Stimulated activated CD8-positive, alpha-beta memory T cell treated with anti-CD3 and anti-CD28 coated beads, Interleukin-7, amount 100 ng/mL, for 24 hours (primary cell): ENCODE measurements around the gene PTRH1.

ENCODE experiments used
- DNase-seq: peaks from one replicate; pipeline ENCODE4 v3.0.0-alpha.2; 2020; ENCODE audit warnings: low read depth

Gene PTRH1

DNA sequence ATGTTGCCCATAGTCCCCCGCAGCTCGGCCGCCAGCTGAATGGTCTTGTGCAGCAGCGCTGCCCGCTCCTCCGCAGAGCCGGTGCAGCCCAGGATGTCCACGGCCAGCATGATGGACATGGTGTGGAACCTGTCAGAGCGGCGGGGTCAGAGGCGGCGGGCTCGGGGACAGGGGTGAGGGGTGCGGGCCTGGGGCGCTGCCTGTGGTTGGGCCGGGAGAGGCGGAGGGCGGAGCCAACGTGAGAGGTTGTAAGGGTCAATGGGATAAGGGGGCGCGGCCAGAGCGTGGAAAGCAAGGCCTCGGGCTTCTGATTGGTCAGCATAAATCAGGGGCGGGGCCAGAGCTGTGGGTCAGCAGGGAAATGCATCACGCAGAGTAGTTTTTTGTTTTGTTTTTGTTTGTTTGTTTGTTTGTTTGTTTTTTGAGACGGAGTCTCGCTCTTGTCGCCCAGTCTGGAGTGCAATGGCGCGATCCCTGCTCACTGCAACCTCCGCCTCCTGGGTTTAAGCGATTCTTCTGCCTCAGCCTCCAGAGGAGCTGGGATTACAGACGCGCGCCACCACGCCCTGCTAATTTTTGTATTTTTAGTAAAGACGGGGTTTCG lies 26.5 kb upstream of the PTRH1 start:
- no peak for DNase-seq

DNA sequence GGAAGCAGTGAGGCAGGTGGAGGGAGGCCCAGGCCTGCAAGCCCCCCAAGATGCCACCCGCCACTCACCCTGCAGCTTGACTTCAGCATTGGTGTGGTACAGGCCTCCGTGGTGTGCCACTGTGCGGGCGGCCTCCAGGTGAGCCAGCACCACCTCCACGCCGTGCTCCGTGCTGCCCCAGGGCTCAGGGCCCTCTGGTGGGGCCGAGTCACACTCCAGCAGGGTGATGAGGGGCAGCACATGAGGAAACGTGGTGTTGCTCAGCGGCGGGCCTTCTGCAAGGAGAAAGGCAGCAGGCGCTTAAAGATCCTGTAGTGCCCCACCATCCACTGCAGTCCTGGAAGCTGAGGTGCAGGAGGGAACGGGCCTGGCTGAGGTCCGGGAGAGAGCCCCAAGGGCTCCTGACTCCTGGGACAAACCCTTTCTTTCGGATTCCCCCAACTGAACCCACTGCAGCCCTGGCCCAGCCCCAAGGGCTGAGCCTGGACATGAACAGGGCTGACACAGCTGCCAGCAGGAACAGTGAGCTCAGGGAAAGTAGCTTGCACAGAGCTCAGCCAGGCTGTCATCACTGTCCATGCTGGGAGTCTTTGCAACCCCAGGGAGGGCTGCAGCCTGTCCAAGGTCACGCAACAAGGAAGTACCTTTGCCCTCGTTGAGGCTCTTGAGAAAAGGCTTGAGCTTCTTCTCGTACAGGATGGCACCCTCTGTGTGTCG lies 24.3 kb upstream of the PTRH1 start:
- no peak for DNase-seq

DNA sequence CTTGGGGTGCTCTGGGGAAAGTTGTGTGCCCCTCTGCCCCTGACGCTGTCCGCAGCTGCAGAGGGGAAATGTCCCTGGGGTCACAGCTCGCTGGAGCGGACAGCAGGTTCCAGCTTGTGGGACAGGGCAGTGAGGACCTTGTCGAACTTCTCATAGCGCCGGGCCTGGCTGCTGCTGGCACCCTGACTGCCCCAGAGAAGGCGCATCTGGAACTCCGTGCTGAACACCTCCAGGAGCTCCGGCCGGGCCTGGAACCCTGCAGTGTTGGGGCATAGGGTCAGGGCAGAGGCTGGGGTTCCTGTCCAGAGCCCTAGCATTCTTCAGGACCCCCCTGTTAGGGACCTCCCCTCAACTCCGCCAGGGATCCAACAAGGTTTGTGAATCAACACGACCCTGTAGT lies 23.2 kb upstream of the PTRH1 start:
- DNase-seq = no peak

DNA sequence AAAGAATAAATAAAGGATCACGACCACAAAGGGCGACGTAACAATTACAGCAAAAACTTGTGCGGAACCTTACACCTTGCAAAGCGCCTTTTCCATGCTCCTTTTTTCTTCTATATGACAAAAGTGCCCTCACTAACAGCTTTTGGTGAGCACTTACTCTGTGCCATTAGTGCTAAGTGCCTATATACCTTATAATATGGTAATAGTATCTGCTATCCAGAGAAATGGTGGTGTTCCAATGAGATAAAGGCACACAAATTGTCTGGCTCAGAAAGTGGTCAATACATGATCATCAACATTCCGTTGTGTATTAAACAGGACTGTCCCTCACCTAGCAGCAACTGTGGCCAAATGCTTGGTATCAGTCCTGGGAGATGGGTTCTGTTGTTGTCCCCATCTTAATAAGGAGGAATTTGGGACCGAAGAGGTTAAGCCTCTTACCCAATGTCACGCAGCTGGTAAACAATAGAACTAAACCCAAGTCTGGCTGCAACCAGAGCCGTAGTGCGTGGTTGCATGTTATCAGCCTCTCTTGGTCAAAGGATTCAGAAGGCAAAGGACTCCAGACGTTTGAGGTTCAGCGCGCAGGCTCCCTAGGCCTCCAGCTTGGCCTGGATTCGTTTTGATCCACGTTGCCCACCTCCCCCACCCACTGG lies 20.2 kb upstream of the PTRH1 start:
- no peak for DNase-seq

DNA sequence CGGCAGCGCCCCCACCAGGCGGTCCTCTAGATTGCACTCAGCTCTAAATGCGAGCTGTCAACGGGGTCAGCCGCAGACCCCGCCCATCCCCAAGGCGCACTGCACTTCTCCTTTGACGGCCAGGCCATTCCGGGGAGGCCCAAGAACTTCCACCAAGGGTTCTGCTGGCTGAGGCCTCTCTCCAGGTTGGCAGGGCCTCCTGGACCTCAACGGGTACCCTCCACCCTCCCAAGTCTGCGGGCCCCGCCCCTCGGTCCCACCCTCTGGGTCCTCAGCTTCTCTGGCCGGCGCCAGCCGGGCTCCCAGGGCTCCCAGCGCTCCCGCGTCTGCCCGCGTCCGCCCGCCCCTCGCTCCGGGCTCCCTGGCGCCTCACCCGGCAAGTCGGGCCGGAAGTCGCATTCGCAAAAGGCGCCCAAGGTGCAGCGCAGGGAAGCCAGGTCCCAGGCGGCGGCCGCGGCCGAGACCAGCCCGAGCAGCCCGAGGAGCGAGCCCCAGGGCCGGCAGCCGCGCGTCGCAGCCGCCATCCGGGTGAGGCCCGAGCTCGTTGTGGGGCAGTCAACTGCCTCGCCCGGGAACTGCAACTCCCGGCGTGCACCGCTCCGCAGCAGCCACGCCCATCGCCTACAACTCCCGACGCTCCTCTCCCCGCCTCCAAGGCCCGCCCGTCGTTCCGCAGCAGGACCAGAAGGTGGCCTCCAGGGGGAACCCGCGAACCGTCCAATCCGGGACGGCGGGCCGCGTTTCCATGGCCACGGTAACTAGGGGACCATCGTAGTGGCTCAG lies 19.5 kb upstream of the PTRH1 start, which contains the start of gene TOR2A:
TOR2A (minus strand) TSS at position 548 of the 783 bp plus-strand sequence; CDS start at position 524, 24 bp downstream.
- peak; percentile 96 for DNase-seq

DNA sequence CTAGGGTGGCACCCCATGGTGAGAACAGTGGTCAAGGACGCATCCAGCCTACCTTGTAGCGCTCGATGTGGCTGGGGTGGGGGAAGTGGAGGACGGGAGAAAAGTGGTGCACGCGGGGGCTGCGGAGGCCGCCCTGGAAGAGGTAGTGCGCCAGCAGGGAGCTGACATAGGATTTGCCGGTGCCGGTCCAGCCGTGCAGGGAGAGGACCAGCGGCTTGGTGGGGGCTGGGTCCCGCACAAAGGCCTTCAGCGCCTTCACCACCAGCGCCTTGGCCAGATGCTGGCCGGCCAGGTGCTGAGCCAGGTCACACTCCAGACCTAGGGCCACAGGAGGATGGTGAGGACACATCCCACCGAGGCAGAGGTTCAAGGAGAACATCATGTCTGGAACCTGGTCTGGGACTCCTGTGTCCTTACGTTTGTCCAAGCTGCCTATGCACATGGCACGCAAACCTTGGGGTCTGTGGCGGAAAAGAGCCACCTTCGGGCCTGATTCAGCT lies 18.8 kb upstream of the PTRH1 start:
- DNase-seq = no peak

DNA sequence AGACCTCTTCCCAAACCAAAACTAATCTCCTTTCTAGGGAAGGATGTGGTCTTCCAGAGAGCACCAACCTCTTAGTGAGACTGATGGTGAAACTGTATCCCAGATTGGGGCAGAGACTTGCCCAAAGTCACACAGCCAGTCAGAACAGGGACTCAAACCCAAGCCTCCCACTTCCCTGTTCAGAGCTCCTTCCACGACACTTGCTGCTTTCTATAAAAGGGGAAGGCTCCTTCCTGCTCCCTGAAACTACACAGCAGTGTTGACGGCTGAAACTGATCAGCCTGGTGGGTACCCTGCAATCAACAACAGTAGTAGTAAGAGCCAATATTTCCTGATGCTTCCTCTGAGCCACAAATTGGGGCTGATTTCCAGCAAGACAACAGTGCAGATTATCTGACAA lies 18.2 kb upstream of the PTRH1 start:
- no peak for DNase-seq

DNA sequence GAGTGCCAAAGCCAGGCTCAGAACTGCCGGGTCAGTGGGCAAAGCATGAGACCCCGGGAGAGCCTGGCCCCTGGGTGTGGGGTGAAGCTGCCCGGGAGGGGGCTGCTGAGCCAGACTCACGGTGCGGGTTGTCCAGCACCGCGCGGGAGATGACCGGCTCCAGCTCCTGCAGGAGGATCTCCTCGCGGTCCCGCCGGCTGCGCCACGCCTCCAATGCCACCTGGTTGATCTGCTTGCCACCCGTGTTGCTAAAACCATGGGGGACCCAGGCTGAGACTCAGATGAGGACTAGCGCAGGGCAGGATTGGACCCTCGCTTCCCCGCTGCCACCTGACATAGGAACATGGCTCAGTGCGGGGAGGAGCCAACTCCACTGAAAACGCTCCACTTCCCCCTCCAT lies 17.0 kb upstream of the PTRH1 start:
- no peak for DNase-seq

DNA sequence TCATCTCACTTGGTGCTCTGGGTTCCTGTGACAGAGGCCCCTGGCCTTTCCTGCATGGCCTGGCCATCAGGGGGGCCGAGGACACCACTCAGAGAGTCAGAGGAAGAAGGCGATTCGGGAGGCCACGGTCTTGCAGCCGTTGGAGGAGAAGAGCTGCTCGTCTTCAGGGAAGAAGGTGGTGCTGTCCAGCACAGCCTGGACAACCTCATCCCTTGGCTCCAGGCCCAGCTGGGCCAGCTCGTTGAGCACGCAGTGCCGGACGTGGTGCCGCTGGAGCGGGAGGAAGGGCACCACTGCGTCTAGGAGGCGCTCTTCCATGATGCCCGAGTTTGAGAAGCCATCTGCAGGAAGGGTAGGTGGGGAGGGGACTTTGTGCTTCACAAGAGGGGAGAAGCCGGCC lies 16.5 kb upstream of the PTRH1 start:
- no peak for DNase-seq

DNA sequence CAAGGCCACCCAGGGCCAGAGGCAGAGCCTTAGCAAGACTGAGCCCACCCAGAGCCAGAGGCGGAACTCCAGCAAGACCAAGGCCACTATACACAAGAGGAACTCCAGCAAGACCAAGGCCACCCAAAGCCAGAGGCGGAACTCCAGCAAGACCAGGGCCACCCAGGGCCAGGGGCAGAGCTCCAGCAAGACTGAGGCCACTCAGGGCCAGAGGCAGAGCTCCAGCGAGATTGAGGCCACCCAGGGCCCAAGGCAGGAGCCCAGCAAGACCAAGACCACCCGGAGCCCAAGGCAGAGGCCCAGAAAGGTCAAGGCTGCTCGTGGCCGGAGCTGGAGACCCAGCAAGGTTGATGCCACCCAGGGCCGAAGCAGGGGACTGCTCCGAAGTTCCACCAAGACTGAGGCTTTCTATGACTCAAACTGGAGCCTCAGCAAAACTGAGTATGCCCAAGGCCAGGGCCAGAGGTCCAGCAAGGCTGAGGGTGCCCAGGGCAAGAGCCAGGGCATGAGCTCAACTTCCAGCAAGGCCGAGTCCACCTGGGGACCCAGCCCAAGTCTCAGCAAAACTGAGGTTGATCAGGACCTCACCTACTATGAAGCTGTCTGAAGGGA lies 15.4 kb upstream of the PTRH1 start:
- no peak for DNase-seq

DNA sequence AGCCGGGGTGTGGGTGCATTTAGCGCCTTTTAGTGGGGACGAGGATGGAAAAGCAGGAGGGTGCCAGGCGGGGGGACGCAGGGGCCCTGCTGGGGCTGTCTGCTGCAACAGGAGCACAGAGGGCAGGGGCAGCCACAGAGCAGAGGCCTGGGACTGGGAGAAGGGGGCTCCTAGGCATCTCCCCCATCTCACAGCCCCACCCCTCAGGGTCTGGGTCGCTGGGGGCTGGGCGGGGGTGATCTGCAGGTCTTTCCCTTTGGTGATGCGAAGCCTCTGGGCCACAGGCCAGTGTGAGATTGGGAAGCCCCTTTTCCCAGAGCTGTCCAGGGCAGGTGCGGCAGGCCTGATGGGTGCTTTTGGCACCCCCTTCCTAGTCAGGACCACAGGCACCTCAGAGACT lies 14.8 kb upstream of the PTRH1 start:
- DNase-seq = no peak

DNA sequence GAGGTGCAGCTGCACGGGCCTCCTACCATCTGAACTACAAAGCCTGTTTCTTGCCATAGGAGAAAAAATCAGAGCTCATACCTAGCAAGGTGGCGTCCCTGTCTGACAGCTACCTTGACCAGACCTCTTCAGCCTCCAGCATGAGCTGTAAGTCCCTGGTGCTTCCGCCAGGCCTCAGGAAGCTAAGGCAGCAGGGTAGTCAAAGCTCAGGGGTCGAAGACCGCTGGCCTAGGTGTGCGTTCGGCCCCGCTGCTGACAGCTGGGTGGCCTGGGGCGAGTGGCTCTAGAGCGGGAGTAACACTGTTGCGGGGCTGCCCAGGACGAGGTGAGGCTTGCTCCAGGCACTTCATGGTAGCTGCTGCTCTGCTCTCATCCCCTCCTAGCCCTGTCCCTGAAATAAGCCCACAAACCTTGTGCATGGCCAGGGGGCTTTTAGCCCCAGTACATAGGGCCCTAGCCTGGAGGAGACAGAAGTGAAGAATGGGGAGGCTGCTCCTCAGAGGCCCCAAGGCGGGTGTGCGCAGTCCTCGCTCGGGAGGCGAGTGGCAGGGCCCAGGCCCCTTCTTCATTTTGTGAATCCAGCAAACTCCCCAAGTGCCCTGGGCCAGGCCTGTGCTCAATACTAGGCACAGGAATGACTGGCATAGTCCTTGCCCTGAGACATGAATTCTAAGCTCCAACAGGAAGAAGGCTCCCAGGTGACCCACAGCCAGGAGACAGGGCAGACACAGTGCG lies 14.2 kb upstream of the PTRH1 start:
- no peak for DNase-seq

DNA sequence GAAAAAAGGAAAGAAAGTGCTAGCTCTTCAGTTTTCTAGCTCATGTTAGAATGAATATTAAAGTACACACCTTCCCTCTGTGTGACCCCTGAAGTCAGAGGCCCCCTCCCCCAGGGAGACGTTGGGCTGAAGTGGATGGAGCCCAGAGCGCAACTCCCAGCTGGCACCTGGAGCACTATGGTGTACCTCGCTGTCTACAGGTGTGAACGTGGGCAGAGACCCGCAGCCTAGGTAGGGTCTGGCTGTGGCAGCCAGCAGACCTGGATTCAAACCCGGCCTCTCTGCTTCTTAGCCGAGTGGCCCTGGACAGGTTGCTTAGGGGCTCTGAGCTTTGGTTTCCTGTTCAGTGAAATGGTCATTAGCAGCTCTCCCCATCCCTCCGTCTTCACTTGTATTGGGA lies 13.3 kb upstream of the PTRH1 start:
- DNase-seq = no peak

DNA sequence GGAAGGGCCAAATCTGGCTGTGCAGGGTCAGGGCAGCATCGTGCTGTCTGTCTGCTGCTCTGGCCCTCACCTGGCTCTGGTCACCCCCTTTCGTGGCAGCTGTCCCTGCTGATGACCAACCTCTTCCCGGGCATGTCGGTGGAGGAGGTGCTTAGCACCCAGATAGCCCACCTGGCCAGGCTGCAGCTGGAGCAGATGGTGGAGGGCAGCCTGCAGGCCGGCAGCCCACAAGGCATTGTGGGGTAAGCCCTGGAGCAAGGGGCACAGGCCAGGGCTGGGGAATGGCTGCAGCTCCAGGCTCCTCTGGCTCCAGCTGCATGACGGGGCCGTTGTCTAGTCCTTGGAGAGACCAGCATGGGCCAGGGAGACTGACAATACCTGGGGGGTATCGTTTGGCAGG lies 11.4 kb upstream of the PTRH1 start:
- no peak for DNase-seq

DNA sequence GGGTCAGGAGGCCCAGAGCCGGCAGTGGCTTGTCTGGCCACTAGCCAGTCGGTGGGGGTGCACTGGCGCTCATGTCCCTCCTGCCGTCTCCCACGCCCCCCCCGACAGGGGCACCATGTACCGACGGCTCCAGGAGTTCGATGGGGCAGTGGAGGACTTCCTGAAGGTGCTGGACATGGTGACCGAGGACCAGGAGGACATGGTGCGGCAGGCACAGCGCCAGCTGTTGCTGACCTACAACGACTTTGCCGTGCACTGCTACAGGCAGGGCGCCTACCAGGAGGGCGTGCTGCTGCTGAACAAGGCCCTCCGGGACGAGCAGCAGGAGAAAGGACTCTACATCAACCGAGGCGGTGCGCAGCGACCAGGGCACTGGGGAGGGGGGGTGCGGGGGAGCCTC lies 8.5 kb upstream of the PTRH1 start:
- no peak for DNase-seq

DNA sequence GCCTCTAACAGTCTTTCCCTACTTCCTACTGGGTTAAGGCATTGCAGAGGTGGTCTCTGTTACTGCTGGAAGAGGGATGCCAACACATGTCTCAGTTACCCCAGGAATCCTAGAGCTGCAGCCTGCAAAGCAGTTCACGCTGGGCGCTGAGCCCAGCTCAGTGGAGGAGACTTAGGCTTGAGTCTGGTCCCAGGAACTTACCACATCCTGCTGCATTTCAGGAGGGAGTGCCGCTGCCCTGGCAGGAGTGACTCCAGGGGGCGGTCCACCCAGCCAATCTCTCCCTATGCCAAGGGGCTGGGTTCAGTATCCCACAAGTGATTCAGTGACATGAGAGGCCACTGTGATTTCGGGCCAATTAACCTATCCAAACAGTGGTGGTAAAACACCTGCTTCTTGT lies 8.0 kb upstream of the PTRH1 start:
- no peak for DNase-seq

DNA sequence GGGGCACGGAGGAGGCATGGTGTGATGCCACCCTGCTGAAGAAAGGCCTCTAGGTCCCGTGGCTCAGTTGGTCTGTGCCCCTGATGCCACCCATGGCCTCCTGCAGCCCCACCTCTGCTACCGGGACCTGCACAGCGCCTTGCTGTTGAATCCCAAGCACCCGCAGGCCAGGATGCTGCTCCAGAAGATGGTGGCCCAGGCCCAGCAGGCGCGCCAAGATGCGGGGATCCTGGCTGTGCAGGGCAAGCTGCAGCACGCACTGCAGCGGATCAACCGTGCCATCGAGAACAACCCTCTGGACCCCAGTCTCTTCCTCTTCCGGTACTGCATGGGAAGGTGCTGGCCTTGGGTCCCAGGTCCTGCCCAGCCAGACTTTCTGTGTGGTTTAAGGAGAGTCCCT lies 7.5 kb upstream of the PTRH1 start:
- no peak for DNase-seq

DNA sequence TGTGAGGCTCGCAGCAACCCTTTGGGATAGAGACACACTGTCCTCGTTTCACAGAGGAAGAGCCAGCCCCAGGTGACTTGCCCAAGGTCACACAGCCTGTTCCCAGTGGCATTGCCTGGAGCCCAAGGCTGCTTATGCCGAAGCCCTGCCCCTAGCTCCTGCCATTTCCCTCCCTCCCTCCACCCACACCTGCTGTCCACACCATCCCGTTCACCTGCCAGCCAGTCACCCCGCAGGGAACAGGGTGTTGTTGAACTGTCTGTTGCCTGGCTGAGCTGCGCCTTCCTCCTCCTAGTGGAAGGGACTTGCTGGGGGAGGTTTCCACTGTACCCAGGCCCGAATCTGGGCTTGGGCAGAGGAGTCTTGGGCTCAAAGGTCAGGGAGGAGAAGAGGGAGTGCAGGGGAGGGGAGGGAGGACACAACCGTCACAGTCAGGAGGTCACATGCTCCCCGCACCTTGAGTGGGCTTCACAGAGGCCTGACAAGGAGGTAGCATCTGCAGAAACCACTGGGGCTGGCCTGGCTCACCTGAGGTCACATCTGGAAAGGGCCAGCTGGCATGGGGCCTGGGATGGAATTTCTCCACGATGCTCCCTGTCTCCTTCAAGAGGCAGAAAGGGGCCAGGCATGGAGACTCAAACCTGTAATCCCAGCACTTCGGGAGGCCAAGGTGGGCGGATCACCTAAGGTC lies 6.7 kb upstream of the PTRH1 start:
- DNase-seq = no peak

DNA sequence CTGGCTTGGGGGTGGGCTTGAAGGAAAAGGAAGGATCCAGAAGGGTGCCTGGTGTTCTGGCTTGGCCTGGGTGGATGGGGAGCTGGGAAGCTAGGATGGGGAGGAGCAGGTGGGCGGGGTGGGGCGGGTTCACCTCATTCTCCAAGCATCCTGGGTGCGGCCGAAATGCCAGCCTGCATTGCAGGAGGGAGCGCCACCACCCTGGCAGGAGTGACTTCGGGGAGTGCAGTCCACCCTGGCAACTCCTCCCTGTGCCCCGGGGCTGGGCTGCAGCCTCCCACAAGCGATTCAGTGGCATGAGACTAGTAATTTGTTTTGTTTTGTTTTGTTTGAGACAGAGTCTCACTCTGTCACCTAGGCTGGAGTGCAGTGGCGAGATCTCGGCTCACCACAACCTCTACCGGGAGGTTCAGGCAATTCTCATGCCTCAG lies 5.9 kb upstream of the PTRH1 start:
- DNase-seq = no peak

DNA sequence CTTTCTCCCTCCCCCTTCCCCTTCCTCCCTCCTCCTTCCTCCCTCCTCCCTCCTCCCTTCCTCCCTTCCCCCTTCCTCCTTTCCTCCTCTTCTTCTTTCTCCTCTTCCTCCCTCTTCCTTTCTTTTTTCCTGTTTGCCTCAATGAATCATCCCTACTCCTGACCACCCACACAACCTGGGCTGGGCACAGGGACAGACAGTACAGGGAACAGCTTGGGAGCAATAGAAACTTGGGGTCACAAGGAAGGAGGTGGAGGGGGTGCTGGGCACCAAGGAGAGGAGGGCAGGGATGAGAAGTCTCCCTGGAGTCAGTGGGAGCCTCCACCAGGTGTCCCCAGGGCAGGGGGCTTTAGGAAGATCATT lies 5.4 kb upstream of the PTRH1 start:
- no peak for DNase-seq
